GM12891 (cell line): ENCODE measurements around the gene KRTCAP2.
"Not testable (repeated sequence)": the region's sequence is repeated elsewhere in the genome, so short reads cannot be mapped to it uniquely, and the experiment has no call there.

Experiments
- POLR2A ChIP-seq: IDR thresholded peaks from 2 replicates; pipeline ENCODE4 v1.6.1; 2011; ENCODE audit warnings: low read depth, low read length, control low read depth
- POLR2AphosphoS5 ChIP-seq: IDR thresholded peaks from 2 replicates; pipeline ENCODE4 v1.6.1; 2011; ENCODE audit warnings: low read depth, low read length, control low read depth

- not testable (repeated sequence) for TF ChIP-seq POLR2A, POLR2AphosphoS5
These were observed 47.3 kb upstream of the KRTCAP2 start for GRCh38 chr1:155220211-155220965.
